GM21529 (cell line): Measurements from ENCODE around the gene ESAM.

Experiments used
- ATAC-seq: cut with Tn5 transposase; IDR thresholded peaks from one replicate; pipeline ENCODE4 v1.9.1; 2021; ENCODE audit not compliant: unreplicated experiment

Gene ESAM

DNA sequence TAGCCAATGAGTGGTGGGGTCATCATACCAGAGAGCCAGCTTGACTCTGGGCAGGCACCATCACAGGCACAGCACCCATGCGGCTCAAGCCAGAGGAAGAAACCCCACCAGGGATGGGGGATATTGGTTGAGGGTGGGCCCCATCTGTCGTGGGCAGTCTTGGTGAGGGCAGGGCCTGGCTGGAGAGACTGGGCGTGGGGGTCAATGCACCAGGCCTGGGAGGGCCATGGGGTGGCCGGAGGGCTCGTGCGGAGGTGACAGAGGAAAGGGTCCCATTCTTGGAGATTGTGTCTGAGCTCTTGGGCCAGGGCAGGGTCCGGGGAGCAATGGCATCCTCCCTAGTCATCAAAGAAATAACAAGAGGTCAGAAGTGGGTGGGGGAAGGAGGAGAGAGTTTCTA lies 8.5 kb downstream of the ESAM start:
- ATAC-seq: no peak

- ATAC-seq: no peak
Measured at GRCh38 chr11:124753205-124753604, 8.9 kb downstream of the ESAM start.

GRCh38 chr11:124752471-124753102 lies 9.5 kb downstream of the ESAM start:
- no peak for ATAC-seq

- no peak for ATAC-seq
Measured at GRCh38 chr11:124751741-124752470, 10.2 kb downstream of the ESAM start, which contains the start of gene VSIG2. TSS of gene VSIG2 (minus strand) at chr11:124752255. CDS start at chr11:124752137, 118 bp downstream.

- no peak for ATAC-seq
Measured at GRCh38 chr11:124751391-124751740, 10.7 kb downstream of the ESAM start.

DNA sequence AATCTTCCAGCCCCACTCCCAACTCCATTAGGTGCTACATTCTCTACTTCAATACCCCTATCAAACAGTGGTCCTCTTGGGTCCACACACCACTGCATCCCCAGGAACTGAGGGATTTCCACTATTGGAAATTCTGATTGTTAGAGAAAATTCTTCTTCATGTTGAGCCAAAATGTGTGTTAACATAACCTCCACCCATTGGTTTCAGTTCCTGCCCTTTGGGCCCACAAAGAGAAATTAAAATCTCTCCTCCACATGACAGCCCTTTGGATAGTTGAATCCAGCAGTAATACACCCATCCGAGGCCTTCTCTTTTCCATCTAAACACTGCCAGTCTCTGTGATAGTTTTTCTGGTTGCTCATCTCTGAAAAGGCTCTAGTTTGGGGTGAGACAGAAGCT lies 12.2 kb downstream of the ESAM start:
- no peak for ATAC-seq

DNA sequence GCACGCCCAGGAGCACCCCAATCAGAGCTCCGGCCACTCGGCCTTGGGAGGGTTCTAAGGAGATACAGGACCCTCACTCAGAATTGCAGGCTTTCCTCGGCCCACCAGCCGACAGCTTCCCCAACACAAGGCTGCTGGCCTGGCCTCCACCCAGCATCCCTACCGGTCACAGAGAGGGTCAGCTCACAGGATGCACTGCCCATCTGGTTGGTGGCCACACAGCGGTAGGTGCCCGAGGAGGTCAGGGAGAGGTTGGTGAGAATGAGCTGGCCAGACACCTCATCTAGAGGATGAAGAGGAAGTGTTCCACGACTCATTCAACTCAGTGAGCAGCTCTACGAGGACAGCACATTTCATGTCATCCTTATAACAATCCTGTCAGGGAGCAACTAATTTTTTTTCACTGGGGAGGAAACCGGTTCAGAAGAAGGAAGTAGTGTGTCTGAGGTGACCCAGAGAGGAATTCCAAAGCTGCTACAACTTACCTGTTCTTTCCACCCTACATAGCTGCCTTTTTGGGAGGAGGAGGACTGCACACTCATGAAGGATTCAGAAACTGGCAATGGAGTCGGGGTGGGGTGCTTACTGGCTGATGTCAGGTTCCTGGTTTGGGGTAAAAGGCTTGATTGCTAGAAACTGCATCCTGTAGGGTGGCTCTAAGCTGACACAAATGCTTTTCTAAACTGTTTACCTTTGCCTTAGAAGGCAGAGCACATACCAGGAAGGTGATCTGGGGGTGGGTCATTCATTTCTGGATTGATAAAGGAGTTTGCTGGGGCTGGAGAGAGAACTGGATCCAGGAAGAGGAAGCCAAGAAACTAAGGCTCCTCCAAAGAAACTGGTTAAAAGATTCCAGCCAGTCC lies 13.4 kb downstream of the ESAM start:
- ATAC-seq: no peak

- ATAC-seq: no peak
Measured at GRCh38 chr11:124748100-124748418, 14.0 kb downstream of the ESAM start.

DNA sequence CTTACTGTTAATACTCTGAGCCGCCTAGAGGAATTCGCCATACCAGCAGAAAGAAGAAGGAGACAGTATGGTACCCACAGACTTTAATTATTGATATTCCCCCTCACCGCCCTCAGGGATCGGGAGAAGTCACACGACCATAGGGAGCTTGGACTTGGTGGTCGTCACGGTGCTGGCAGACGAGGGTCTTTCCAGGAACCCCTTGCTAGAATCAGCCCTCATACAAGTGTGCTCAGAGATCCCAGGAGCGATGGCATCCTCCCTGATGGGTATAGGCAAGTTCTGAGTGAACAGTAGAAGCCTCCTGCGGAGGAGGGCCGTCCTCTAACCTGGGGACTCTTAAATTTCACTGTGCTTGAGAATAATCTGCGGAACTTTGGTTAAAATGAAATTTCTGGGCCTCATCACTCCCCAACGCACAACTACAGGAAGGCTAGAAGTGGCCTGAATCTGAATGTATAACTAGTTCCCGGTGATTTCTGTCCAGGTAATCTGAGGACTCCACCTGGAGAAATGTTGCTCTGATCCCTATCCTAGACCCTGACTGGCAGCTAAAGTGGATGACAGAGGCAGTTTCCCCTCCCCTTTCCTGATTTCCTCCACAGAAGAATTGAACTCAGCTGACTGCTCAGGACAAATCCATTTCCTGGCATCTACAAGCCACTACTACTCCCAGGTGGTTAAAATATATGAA lies 14.5 kb downstream of the ESAM start:
- ATAC-seq: no peak

DNA sequence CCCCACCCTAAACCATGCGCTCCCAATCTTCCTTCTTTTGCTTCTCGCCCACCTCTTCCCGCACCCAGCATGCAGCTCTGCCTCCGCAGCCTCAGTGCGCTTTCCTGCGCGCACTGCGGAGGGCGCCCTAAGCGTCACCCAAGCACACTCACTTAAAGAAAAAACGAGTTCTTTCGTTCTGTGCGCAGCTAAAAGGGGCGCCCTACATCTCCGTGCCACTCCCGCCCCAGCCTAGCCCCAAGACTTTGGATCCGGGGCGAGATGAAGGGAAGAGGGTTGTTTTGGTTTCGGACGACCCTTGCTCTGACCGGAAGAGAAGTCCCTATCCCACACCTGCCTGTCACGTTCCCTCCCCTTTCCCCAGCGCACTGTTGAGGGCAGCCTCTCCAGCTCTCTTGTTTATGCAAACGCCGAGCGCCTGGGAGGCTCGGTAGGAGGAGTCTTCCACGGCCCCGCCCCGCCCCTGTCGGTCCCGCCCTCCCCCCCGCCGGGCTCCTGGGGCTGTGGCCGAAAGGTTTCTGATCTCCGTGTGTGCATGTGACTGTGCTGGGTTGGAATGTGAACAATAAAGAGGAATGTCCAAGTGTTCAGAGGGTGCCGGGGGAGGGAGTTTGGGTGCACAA lies 15.4 kb downstream of the ESAM start:
- peak; percentile 93 for ATAC-seq

DNA sequence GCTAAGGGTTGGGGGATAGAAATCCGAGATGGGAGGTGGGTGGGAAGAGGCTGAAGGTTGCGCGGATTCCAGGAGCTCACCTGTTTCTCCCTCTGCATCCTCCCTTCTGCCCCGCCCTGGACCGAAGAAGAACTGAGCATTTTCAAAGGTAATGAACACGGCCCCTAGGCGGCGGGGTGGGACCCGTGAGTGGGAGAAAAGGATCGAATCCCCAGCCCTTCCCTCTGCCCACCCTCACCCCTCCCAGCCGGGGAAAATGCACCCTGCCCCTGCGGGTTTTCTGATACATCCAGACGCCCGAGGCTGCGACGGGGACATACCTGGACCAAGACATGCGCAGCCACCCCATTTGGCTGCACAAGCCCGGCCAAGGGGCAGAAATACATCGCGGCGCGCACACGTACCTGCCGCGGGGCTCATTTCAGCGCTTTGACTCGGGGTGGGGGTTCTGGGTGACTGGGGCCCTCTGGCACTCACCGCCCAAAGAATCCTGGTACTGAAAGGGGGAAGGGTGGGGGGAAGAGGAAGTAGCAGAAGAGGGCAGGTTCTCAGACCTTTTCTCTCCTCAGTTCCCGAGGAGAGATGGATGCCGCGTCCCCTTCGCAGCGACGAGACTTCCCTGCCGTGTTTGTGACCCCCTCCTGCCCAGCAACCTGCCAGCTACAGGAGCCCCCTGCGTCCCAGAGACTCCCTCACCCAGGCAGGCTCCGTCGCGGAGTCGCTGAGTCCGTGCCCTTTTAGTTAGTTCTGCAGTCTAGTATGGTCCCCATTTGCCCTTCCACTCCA lies 16.1 kb downstream of the ESAM start:
- ATAC-seq: peak; percentile 29

GRCh38 chr11:124745270-124745834 lies 16.7 kb downstream of the ESAM start:
- ATAC-seq: no peak

- ATAC-seq: no peak
Measured at GRCh38 chr11:124743050-124743449, 19.0 kb downstream of the ESAM start.

- ATAC-seq: no peak
Measured at GRCh38 chr11:124742555-124742954, 19.5 kb downstream of the ESAM start.

GRCh38 chr11:124740277-124740882 lies 21.7 kb downstream of the ESAM start:
- peak; percentile 39 for ATAC-seq

- ATAC-seq: peak; percentile 98
Measured at GRCh38 chr11:124739479-124740276, 22.4 kb downstream of the ESAM start, which contains the start of gene NRGN. TSS of gene NRGN (plus strand) at chr11:124739942. CDS start at chr11:124740085, 143 bp downstream.

DNA sequence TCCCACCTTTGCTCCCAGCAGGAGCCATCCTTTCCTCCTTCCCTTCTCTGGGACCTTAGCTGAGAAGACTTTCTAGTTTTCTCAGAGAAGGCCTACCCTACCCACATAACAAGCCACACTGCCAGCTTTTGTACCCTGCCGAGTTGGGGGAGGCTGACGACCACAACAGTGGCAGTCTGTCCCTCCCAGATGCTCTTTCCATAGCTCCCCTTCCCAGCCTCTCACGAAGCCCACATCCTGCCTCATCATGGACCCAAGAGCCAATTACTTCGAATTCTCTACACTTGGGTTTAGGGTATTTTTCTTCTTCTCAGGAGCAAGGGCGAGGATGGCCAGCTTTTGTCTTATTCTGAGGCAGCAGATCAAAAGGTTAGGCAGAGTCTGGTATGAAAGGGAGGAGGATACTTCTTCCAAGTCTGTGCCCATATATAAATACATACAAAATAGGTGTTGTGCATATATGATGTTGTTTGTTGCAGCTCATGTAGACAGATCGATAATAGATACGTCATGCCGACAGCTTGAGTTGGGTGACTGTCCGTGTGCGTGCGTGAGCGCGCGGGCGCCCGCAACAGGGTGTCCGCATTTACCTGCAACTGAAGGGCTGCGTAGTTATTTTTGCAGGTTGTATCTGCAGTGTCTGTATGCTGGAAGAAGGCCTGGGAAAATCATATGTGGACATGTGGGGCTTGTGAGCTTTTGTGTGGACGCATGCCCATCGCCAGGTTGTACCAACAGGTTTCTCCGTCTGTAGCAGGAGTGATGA lies 23.2 kb downstream of the ESAM start:
- no peak for ATAC-seq
